Calu3 (cell line): ENCODE data around the gene IGF1R. TPM values are rescaled to one million over a fixed set of nuclear protein-coding genes. Genes with fewer than 3 reads are reported as not detected.

ENCODE experiments used
- BruUV-seq: library from RNA; stranded (reverse); fragments of 400-500 nt; replicated peaks from 2 replicates; lab custom pipeline; 2021; lab: Mats Ljungman, UMichigan
- CTCF ChIA-PET: fragments of 300-600 bp; sonication (Branson Sonifier 250); formaldehyde crosslinking; loops from one replicate; lab custom pipeline; 2022; ENCODE audit warnings: antibody characterized with exemption; lab: Charles Lee
- DNase-seq: peaks from one replicate; pipeline ENCODE4 v3.0.0; 2022
- H3K27ac Mint-ChIP-seq: one replicate; pipeline ENCODE4 v1.8.0; 2022; ENCODE audit warnings: mixed read lengths; ENCODE audit not compliant: unreplicated experiment
- H3K27me3 Mint-ChIP-seq: one replicate; pipeline ENCODE4 v1.8.0; 2022; ENCODE audit warnings: mixed read lengths; ENCODE audit not compliant: unreplicated experiment
- H3K36me3 Mint-ChIP-seq: one replicate; pipeline ENCODE4 v1.8.0; 2022; ENCODE audit warnings: mild to moderate bottlenecking, moderate library complexity, mixed read lengths; ENCODE audit not compliant: insufficient read depth, unreplicated experiment
- H3K4me1 Mint-ChIP-seq: one replicate; pipeline ENCODE4 v1.8.0; 2022; ENCODE audit warnings: mild to moderate bottlenecking, low read depth, mixed read lengths; ENCODE audit not compliant: unreplicated experiment
- H3K4me3 Mint-ChIP-seq: one replicate; pipeline ENCODE4 v1.8.0; 2022; ENCODE audit warnings: mild to moderate bottlenecking, low read depth, moderate library complexity, mixed read lengths; ENCODE audit not compliant: unreplicated experiment
- H3K9me3 Mint-ChIP-seq: one replicate; pipeline ENCODE4 v1.8.0; 2022; ENCODE audit warnings: low read depth, mixed read lengths; ENCODE audit not compliant: unreplicated experiment
- intact Hi-C: fragments of 100-400 bp; cut with micrococcal nuclease; formaldehyde crosslinking; loops from one replicate; pipeline ENCODE4 v1.10.0; 2022; ENCODE audit not compliant: unreplicated experiment
- total RNA-seq: library from RNA; stranded (reverse); gene quantifications from 2 replicates; pipeline ENCODE4 v1.2.3, GENCODE V29; 2022
- TF ChIP-seq, protein P1 (sequence below): fragments of 200-600 bp; IDR thresholded peaks from one replicate; pipeline ENCODE4 v1.8.0; 2022; ENCODE audit warnings: antibody characterized with exemption; ENCODE audit not compliant: unreplicated experiment

The IGF1R gene
- total RNA-seq, 1 experiment from 2014 or later: 73.9 TPM

DNA sequence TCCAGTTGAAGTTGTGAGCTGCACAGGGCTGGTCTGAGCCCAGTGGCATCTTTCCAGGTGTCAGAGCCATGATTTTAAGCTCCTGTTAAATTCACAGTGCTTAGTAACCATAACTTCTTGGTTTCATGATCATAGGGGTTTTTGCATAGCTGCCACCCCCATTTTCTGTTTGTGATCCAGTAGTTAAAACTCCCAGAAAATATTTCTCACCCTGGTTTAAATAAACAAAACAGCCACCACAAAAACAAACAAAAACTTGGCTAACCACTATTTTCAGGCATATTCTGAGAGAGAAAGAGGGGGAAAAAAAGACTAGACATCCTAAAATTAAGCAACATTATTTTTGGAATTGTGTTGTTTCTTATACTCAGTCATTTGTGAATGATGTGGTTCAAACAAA lies 175.3 kb downstream of the IGF1R start:
- Mint-ChIP-seq H3K27ac (no peak overlapping the region), H3K4me1 (peaks cover under 1% of the 10 kb centered on the region), H3K4me3 (no peak overlapping the region), H3K9me3 (peaks cover 14% of the 10 kb centered on the region), H3K36me3 (no peaks in the 10 kb centered on the region), H3K27me3 (no peaks in the 10 kb centered on the region)
- BruUV-seq: no TSS peak
- CTCF ChIA-PET: interaction anchor here (0.8 kb wide), 1 partner anchor 28 kb away, joined by 5 read pairs; no protein-coding TSS in a partner anchor
- DNase-seq: no peak
- intact Hi-C loops: no loop called here
- TF ChIP-seq, protein P1, sequence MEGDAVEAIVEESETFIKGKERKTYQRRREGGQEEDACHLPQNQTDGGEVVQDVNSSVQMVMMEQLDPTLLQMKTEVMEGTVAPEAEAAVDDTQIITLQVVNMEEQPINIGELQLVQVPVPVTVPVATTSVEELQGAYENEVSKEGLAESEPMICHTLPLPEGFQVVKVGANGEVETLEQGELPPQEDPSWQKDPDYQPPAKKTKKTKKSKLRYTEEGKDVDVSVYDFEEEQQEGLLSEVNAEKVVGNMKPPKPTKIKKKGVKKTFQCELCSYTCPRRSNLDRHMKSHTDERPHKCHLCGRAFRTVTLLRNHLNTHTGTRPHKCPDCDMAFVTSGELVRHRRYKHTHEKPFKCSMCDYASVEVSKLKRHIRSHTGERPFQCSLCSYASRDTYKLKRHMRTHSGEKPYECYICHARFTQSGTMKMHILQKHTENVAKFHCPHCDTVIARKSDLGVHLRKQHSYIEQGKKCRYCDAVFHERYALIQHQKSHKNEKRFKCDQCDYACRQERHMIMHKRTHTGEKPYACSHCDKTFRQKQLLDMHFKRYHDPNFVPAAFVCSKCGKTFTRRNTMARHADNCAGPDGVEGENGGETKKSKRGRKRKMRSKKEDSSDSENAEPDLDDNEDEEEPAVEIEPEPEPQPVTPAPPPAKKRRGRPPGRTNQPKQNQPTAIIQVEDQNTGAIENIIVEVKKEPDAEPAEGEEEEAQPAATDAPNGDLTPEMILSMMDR: no peak

DNA sequence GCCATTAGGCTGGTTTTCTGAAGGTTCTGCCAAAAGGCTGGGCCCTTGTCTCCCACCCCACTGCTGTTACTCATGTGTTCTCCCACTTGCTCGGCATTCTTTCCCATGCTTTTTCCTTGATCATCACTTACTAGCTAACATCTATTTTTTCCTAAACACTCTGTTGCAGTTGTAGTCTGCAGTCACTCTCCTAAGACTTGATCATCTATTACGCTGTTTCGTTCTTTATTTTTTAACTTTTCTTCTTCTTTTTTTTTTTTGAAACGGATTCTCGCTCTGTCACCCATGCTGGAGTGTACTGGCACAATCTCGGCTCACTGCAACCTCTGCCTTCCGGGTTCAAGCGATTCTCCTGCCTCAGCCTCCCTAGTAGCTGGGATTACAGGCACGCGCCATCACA lies 176.3 kb downstream of the IGF1R start:
- CTCF ChIA-PET: no interaction called here
- intact Hi-C loops: no loop called here
- no TSS peak for BruUV-seq
- Mint-ChIP-seq H3K27me3 (no peaks in the 10 kb centered on the region), H3K36me3 (no peaks in the 10 kb centered on the region), H3K27ac (no peak overlapping the region), H3K9me3 (peaks cover 12% of the 10 kb centered on the region), H3K4me1 (no peaks in the 10 kb centered on the region), H3K4me3 (no peak overlapping the region)
- no peak for DNase-seq
- TF ChIP-seq, protein P1: no peak

DNA sequence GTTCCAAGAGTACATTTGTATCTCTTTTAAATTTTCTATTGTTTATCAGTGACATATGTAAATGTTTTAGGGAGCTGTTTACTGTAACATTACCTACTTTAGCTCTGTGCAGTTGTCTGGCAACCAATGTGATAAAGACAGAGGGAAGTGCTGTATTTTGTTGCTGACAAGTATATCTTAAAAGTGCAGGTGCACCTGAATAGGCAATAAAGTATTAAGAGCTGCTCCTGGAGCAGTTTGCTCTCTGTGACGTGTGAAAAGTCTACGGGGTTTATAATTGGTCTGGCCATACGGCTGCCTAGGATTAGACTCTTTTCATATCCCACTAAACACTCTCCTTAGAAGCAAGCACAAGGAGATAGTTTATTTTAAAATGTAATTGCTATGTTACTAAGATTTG lies 178.3 kb downstream of the IGF1R start:
- intact Hi-C loops: no loop called here
- CTCF ChIA-PET: interaction anchor here (0.6 kb wide), 1 partner anchor 143 kb away, joined by 6 read pairs; no protein-coding TSS in a partner anchor
- Mint-ChIP-seq H3K27ac (no peak overlapping the region), H3K9me3 (peaks cover 15% of the 10 kb centered on the region), H3K27me3 (no peaks in the 10 kb centered on the region), H3K36me3 (no peaks in the 10 kb centered on the region), H3K4me3 (no peak overlapping the region), H3K4me1 (no peaks in the 10 kb centered on the region)
- TF ChIP-seq, protein P1: no peak
- BruUV-seq: no TSS peak
- no peak for DNase-seq

DNA sequence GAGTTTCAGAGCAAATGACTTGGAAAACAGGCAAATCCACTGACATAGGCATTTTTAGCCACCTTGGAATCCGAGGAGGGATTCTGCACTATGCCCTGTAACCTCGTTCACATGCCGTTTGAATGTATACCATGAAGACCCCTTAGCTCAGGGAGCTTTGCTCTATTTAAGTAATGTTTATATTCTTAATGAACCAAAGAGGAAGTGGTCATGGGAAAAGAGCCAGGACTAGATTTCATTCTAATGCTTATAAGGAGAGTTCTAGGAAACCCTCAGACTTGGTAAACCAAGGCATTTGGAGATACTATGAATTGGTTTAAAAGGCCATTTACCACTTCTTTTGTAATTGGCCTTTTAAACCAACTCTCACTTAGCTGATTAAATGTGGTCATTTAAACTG lies 178.9 kb downstream of the IGF1R start:
- CTCF ChIA-PET: interaction anchor here (0.6 kb wide), 2 partner anchors 94 to 143 kb away, joined by 3 to 6 read pairs; no protein-coding TSS in a partner anchor
- no peak overlapping the region for H3K4me3 Mint-ChIP-seq
- peaks cover 15% of the 10 kb centered on the region for H3K9me3 Mint-ChIP-seq
- no TSS peak for BruUV-seq
- intact Hi-C loops: no loop called here
- no peaks in the 10 kb centered on the region for H3K4me1 Mint-ChIP-seq
- no peak overlapping the region for H3K27ac Mint-ChIP-seq
- no peaks in the 10 kb centered on the region for H3K36me3 Mint-ChIP-seq
- DNase-seq: no peak
- TF ChIP-seq, protein P1: no peak
- no peaks in the 10 kb centered on the region for H3K27me3 Mint-ChIP-seq
